Activated CD4-positive, alpha-beta T cell treated with anti-CD3 and anti-CD28 coated beads, Interleukin-2, amount 50 U/mL, for 48 hours (primary cell): Measurements from ENCODE around the gene TAP1.
"Not testable (repeated sequence)": the region's sequence is repeated elsewhere in the genome, so short reads cannot be mapped to it uniquely, and the experiment has no call there.

ENCODE experiments used
- DNase-seq, 2 experiments: peaks; one replicate each; pipeline ENCODE4 v3.0.0-alpha.2; 2020

The TAP1 gene

DNA sequence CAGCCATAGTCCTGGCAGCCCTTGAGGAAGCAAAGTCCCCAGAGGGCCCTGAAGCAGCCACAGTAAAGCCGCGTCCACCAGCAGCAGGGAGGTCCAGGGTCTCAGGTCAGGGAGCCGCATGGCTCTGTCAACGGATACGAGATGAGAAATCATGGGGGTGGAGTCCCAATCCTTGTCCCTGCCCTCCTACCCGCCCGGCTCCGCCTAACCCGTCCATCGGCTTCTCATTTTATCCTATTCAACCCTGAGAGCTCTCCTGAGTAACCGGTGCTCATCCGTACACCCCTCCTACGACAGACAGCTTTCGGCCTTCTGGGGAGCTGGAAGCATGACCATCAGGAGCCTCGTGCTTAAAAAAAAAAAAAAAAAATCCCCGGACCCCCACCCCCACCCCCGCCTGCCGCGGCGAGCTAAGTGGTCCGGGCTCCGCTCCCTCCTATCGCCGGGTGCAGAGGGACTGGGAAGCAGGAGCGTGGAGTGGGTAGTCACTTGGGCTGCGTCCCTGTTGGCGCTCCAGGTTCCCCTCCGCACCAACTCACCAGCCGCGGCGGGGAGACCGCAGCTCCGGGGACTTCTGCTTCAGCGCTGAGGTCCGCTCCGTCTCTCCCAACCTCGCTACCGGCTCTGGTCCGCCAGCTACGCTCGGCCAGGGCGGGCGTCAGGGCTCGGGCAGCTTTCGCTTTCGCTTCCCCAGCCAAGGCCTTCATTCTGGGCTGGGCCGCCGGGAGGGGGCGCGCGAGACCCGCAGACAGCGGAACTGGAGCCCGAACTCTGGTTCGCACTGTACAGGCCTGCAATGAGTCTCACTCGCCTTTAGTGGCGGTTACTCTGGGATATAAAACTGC lies 15.2 kb downstream of the TAP1 start, which contains the start of gene TAP2:
TSS of gene TAP2 (minus strand) at position 626 of the 845 bp plus-strand sequence. CDS start at position 120, 506 bp downstream.
- peak; percentile 98 for DNase-seq

DNA sequence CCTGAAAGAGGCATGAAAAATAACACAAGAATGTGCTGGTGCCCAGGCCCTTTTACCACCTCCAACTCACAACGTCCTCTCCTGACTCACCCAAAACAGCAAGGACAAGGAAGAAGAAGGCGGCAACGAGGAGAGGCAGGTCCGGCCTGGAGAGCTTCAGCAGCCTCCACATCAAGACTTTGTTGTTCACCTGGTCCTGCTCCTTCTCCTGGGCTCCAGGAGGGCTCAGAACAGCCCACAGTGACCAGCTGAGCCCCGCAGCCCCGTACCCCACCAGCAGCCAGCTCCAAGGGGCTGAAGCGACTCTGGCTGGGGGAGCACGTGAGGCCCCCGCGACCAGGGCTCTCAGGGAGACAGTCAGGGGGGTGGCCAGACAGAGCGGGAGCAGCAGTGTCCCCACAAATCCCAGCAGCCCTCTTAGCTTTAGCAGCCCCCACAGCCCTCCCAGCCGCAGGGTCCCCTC lies 15.8 kb downstream of the TAP1 start:
- DNase-seq = peak in 1 of 2 experiments; percentile 21

DNA sequence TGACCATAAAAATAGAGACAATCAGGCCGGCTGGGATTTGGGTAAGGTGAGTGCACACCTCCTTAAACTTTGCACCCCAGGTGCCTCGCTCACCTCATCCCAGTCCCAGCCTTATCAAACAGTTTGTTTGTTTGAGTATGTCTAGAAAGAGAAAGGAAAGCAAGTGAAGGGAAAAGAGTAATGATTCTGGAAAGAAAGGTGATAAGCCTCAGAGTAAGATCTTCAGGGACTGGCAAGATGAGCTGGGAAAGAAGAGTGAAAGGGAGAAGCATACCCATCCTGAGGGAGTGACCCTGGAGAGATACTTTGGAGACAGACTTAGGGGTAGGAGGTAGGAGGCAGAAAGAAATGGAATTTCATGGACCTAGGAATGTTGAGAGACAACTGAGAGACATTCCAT lies 16.6 kb downstream of the TAP1 start:
- DNase-seq = no peak

DNA sequence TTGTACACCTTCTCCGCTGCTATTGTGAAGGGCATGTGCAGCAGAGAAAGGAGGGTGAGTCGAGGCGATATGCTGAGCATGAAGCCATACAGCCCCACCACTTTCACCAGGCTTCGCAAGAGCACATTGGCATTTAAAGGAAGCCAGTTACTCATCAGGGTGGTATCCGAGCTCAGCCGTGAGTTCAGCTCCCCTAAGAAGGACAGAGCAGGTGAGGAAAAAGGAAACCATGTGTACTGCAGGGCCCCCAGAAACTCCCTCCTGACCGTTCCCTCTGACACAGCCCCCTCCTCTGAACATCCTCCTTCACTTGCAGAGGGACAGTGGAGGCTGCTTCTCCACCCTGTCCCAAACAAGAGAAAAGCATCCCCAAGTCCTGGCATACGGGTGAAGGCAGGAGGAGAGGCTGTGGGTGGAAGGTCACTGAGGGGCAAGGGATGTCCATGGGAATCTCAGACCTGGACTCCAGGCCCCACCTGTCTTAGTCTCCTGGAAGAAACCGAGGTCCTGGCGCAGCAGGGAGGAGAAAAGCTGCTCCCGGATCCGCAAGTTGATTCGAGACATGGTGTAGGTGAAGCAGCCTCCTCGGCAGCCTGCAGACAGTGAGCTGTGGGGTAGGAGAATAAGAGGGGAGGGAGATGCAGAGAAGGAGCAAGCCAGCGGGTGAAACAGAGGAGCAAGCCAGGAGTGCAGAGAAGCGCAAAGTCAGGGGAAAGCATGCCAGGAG lies 18.2 kb downstream of the TAP1 start:
- no peak for DNase-seq

DNA sequence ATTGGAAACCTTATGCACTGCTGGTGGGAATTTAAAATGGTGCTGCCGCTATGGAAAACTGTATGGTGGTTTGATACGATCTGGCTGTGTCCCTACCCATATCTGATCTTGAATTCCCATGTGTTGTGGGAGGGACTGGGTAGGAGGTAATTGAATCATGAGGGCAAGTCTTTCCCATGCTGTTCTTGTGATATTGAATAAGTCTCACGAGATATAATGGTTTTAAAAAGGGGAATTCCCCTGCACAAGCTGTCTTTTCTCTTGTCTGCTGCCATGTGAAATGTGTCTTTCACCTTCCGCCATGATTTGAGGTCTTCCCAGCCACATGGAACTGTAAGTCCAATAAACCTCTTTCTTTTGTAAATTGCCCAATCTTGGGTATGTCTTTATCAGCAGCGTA lies 19.8 kb downstream of the TAP1 start:
- DNase-seq = no peak

DNA sequence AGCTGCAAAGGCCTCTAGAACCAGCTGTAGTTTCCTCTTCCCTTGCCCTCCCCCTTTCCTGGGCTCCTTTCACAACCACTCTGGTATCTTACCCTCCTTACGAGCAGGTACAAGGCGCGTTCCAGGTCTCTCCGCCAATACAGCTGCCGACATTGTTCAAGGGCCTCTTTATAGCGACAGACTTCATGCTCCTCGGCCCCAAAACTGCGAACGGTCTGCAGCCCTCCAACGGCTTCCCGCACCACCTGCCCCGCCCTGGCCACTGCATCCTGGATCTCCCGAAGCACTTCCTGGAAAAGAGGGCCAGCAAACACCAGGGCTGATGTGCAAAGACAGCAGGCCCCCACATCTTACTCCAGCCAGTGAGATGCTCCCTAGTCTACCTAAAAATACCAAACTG lies 21.0 kb downstream of the TAP1 start:
- no peak for DNase-seq

DNA sequence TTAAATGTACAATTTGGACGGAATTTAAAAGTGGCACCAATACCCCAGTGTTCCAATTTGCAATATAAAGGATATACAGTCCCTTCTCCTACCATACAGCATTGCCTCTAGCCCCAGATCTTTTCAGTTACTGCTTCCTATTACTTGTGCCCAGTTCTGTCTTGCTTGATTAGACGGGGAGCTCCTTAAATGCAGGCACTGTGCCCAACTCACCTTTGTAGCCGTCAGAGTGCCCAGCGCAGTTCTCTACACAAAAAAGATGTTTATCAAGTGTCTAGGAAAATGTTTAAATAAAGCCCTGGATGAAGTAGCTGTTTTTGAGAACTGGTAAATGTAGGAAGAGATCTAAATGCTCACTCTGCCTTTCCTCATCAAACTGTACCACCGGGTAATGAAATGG lies 22.6 kb downstream of the TAP1 start:
- DNase-seq = no peak

DNA sequence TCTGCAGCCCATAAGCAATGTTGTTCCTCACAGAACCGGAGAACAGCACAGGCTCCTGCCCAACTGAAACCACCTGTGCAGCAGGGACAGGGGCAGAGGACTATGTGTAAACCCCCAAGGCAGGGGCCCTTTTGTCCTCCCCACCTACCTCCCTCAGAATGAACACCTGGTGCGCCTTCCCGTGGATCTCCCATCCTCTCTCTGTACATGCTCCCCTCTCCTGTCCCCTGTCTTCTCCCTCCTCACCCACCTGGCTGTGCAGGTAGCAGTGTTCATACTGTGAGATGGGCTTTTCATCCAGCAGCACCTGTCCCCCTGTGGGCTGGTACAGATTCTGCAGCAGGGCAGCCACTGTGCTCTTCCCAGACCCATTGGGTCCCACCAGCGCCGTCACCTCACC lies 23.5 kb downstream of the TAP1 start:
- DNase-seq = no peak

DNA sequence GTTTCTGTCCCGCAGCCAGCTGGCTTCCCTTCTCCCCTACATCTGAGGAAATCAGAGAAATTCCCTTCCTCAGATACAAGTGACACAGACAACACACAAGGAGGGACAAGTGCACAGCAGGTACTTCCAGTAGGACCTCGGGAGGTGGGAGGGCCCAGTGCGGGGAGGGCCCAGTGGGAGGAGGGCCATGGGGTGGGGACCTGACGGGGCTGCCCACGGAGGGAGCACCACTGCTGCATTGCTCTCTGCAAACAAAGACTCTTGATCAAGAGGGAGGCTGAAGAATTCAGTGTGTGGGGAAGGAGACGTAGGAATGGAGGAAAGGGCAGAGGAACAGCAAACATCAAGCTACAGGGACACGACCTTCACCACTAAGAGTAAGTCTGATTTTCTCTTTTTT lies 24.0 kb downstream of the TAP1 start:
- no peak for DNase-seq

DNA sequence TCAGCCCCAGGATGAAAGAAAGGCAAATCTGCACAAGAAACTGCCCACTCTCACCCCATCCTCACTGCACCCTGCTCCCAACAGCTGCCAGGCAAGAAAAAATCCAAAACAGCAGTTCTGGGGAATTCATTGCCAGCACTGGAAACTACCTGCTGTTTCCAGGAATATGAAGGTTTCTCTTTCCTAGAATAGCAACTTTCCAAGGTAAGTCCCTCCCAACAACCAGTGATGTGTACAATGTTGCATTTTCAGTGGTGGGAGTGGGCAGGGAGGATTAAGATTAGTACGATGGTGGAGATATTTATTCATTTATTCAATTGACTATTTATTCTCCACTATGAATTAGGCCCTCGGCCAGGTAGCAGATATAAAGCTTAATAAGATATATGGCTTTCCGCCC lies 26.5 kb downstream of the TAP1 start:
- no peak for DNase-seq

DNA sequence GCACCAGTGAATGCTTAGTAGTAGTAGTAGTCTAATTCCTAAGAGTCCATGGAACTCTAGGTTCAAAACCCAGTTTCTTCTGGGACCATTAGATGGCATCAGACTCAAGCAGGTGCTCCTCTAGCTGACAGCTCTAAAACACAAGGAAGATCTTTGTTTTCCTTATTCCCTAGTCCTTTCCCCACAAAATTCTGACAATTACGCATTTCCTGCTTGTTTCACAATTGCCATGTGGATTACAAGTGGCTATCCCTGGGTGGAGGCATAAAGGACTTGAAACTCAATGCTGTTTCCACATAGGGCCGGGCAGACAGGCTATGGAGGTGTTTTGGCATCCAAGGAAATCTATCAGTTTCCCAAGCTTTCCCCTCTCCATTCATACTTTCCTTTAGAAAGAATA lies 27.5 kb downstream of the TAP1 start:
- no peak for DNase-seq

DNA sequence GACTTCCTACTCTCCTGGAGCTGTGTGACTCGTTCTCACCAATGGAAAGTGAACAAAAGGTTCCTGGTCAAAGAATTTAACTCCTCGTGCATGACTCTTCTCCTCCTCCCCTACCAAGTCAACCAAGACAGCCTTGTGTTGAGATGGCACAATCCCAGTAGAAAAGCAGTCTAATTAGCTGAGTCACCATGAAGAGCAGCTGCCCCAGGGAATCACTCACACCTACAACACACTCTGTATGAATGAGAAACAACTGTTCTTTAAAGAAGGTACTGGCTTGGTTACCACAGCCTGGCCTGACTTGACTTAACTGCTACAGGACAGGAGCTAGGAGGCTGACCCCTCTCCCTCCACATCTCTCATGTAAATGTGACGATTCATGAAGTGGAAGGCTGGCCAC lies 33.8 kb downstream of the TAP1 start:
- no peak for DNase-seq

DNA sequence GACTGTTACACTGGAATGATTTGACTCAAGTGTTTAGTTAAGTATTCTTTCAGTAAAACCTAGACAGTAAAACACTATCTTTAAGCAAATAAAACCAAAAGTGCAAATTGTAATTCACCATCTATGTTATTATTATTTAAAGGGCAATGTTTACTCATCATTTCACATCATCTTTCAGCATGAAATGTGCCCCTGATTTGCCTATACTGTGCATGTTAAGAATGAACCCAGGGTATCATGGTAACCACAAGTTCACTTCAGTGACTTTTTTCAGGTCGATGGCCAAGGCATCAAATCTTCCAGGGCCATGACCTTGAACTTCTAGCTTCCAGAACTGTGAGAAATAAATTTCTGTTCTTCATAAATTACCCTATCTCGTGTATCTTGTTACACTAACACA lies 34.6 kb downstream of the TAP1 start:
- DNase-seq = no peak

DNA sequence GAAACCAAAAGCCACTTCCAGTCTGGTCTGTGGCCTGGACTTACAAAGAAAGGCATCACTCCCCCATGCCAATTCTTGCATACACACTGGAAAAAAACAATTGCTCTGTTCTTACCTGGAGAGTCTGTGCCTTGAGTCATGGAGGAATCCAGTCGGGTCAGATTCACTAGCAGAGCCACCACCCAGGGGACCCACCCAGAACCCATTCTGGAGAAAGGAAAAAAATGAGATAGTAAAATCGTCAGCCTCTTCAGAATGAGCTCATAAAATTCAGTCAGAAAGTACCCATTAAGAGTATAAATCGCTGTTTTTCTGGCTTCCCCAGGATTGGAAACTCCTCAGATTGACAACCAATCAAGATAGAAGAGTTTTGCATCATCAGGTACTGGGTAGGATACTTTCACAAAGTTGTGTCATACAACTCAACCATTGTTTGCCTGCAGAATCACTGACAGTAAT lies 36.7 kb downstream of the TAP1 start, which contains the start of gene HLA-DOB:
TSS of gene HLA-DOB (minus strand) at position 257 of the 459 bp plus-strand sequence. CDS start at position 206, 51 bp downstream.
- DNase-seq = no peak

DNA sequence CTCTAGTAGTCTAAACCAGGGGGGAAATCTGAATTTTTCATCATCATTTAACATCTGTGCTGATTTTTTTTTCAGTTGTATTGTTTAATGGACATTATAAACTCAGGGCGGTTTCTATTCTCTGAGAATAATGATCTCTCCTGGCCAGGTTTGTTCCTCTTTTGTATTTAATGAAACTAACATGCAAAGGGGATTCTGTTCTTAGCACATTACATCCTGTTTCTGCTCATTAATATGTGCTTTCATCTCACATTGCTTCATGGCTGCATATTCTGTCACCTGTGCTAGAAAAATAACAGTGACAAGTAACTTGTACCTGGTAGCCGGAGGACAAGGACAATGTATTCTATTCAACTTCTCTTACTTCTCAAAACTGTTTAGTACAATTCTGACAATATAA lies 37.5 kb downstream of the TAP1 start:
- DNase-seq = no peak

DNA sequence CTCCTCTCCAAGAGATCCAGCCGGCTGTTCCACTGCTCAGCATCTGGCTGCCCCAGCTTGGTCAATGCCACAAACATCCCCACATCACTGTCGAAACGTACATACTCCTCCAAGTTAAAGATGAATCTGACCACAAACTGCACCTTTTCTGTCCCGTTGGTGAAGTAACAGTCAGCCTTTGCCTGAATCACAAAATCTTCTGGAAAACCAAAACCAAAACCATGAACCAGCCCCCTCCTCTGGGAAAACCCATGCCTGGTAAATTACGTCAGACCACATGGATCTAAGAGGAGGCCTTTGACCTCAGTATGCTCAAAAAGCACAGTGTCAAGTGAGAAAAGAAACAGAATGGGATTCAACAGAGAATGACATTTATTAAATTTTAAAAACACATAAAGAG lies 38.4 kb downstream of the TAP1 start:
- DNase-seq = no peak

DNA sequence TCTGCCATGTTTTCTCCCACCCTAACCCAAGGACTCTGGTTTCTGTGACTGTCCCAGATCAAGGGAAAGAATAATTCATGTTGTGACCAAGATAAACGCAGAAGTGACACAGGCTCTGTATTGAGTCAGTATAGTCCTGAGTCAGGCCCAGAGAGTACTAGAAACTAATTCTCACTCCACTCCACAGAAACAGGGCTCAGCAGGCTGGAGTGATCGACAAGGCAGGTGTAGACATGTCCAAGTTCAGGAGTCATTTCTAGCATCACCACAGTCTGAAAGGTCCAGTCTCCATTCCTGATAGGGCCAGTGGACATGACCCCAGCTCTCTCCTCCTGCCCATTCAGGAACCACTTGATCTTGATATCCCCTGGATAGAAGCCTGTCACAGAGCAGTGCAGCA lies 39.4 kb downstream of the TAP1 start:
- DNase-seq = no peak

DNA sequence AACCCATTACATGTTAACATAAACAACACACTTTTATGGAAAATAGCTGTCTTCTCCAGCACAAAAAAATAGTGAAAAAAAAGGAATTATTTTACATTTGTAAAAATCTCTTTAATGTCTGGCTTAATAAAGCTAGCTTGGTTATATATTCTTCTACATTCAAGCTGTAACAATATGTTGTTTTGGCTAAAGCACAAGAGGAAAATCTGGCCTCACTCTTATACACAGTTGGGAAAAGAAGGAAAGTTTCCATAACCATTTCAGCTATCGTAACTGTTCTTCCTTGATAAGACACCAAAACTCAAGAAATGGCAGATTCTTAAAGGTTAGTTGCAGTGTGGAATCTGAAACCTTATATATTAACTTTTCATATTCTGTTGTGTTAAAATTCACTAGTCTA lies 44.3 kb downstream of the TAP1 start:
- DNase-seq = no peak

DNA sequence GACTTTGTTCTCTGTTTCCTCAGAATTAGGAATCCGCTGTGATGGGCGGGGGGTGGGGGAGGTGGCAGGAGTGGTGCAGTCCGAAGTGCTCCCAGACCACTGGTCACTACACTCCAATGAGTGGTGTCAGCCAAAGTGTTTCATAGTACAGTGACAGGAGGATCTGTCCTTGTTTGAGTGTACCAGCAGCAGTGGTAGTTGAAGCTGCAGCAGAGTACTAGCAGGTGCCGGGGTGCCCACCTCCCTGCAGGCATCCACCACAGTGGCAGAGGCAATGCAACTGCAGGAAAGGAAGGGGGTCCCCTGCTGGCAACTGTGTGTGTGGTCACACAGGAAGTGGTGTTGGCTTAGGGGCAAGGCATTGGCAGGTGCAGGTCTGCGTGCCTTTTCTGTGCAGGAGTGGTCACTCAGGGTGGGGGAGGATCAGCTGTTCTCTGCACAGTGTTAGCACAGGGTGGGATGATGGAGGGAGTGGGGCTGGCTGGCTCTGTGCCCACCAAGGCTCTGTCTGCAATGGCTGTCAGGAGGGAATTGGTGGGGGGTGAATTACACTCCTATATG lies 46.4 kb downstream of the TAP1 start:
- no peak for DNase-seq

DNA sequence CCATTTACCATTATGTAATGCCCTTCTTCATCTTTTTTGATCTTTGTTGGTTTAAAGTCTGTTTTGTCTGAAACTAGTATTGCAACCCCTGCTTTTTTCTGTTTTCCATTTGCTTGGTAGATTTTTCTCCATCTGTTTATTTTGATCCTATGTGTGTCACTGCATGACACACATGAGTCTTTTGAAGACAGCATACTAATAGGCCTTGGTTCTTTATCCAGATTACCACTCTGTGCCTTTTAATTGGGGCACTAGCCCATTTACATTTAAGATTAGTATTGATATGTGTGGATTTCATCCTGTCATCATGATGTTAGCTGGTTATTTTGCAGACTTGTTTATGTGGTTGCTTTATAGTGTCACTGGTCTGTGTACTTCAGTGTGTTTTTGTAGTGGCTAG lies 48.1 kb downstream of the TAP1 start:
- not testable (repeated sequence) for DNase-seq

DNA sequence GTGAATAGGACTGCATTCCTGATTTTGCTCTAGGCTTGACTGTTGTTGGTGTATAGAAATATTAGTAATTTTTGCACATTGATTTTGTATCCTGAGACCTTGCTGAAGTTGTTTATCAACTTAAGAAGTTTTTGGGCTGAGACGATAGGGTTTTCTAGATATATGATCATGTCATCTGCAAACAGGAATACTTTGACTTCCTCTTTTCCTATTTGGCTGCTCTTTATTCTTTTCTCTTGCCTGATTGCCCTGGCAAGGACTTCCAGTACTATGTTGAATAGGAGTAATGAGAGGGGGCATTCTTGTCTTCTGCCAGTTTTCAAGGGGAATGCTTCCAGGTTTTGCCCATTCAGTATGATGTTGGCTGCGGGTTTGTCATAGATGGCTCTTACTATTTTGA lies 50.1 kb downstream of the TAP1 start:
- DNase-seq = no peak

DNA sequence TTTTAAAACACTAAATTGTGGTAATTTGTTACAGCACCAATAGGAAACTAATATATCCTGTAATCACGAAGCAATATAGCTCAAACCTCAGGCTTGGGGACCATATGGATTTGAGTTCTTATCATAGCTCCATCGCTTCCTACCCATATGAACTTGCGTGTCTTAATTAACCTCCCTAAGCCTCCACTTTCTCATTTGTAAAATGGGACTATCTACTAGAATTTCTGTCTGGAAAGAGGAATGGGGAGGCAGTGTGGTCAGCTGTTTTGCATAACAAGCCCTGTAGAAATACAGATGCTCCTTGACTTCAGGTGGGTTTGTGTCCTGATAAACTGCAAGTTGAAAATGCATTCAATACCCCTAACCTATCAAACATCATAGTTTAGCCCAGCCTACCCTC lies 53.8 kb downstream of the TAP1 start:
- DNase-seq = no peak

DNA sequence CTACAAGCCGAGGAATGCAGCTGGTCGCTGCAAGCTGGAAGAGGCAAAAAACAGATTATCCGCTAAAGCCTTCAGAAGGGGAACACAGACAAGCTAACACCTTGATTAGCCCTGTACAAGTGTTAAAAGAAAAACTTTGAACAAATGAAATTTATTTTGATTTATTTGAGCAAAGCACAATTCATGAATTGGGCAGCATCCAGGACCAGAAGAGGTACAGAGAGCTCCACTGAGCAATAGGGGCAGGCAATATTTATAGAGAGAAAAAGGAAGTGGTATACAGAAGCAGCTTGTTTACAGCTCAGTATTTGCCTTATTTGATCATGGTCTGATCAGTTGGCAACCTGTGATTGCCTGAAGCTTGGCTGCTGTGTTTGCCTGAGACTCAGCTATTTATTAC lies 54.3 kb downstream of the TAP1 start:
- no peak for DNase-seq
